Mesodermal cell (in vitro differentiated cells): ENCODE data around the gene UBE2C.

Source experiments
- H3K27ac ChIP-seq: 2 replicates; pipeline ENCODE4 v1.7.0; 2013; ENCODE audit warnings: mild to moderate bottlenecking, low read depth, low read length, moderate library complexity; ENCODE audit not compliant: severe bottlenecking
- H3K36me3 ChIP-seq: 2 replicates; pipeline ENCODE4 v1.7.1; 2013; ENCODE audit warnings: mild to moderate bottlenecking, low read length, moderate library complexity; ENCODE audit not compliant: control insufficient read depth, insufficient read depth
- H3K4me1 ChIP-seq: one replicate; pipeline ENCODE4 v1.7.1; 2013; ENCODE audit warnings: mild to moderate bottlenecking, low read length; ENCODE audit not compliant: insufficient read depth, control insufficient read depth, poor library complexity, severe bottlenecking
- H3K4me3 ChIP-seq: 2 replicates; pipeline ENCODE4 v1.7.0; 2013; ENCODE audit warnings: low read length, control low read depth, mild to moderate bottlenecking; ENCODE audit not compliant: insufficient read depth, poor library complexity, severe bottlenecking; ENCODE audit errors: extremely low read depth
- H3K9me3 ChIP-seq: 2 replicates; pipeline ENCODE4 v1.7.1; 2013; ENCODE audit warnings: mild to moderate bottlenecking, low read length, moderate library complexity; ENCODE audit not compliant: control insufficient read depth
- WGBS, 2 experiments: methylation state at CpG; one replicate each; pipeline ENCODE4 v1.1.5; 2013; ENCODE audit warnings: missing lambda C conversion rate in 2 of 2; ENCODE audit not compliant: insufficient coverage in 2 of 2; 5-methylcytosine and 5-hydroxymethylcytosine counted together

UBE2C gene

DNA sequence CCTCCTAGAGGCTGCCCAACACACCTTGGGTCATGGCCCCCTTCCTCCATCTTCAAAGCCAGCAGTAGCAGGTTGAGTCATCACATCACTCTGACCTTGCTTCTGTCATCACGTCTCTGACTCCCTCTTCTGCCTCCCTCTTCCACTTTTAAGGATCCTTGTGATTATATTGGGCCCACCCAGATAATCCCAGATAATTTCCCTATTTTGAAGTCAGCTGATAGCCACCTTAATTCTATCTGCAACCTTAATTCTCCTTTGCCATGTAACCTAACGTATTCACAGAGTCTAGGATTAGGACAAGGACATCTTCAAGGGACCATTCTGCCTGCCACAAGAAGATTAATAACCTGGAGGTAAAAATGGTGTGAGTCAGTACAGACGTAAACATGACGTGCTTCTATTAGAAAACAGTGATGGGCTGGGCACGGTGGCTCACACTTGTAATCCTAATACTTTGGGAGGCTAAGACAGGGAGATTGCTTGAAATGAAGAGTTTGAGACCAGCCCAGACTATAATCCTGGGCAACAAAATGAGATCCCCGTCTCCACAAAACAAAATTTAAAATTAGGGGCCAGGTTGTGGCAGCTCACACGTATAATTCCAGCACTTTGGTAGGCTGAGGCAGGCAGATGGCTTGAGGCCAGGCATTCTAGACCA, 48.2 kb downstream of the UBE2C start:
- Histone ChIP-seq H3K27ac (no peak overlapping the region), H3K4me3 (no peak overlapping the region), H3K4me1 (peaks cover 9% of the 10 kb centered on the region), H3K9me3 (no peaks in the 10 kb centered on the region), H3K36me3 (no peaks in the 10 kb centered on the region)
- 89 to 98% methylated on average over 5 to 6 of the region's 7 CpGs for WGBS, 2 experiments

DNA sequence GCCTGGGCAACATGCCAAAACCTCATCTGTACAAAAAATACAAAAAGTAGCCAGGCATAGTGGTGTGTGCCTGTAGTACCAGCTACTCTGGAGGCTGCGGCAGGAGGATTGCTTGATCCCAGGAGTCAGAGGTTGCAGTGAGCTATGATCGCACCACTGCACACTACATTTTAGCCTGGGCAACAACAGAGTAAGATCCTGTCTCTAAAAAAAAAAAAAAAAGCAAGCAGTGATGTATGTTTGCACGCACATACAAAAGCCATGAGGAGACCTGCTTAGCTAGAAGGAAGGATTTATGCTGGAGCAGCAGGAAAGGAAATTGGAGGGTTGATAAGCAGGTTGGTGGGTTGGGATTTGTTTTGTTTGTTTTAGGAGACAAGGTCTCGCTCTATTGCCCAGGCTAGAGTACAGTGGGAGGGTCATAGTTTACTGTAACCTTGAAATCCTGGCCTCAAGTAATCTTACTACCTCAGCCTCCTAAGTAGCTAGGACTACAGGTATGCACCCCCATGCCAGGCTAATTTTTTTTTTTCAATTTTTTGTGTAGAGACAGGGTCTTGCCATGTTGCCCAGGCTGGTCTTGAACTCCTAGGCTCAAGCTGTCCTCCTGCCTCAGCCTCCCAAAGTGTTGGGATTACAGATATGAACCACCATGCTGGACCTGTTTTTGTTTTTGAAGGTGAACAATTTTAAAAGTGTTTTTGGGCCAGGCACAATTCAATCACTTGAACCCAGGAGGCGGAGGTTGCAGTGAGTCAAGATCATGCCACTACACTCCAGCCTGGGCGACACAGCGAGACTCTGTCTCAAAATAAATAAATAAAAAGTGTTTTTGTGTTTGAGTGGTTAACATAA, 49.0 kb downstream of the UBE2C start:
- no peaks in the 10 kb centered on the region for H3K9me3 ChIP-seq
- no peaks in the 10 kb centered on the region for H3K36me3 ChIP-seq
- no peak overlapping the region for H3K4me3 ChIP-seq
- H3K27ac ChIP-seq: no peak overlapping the region
- WGBS, 2 experiments: 88 to 100% methylated on average over 2 of the region's 7 CpGs
- peaks cover 3% of the 10 kb centered on the region for H3K4me1 ChIP-seq

- 93% methylated on average over 4 to 6 of the region's 7 CpGs for WGBS, 2 experiments
- H3K27ac ChIP-seq: no peak overlapping the region
- no peaks in the 10 kb centered on the region for H3K4me1 ChIP-seq
- H3K9me3 ChIP-seq: no peaks in the 10 kb centered on the region
- no peaks in the 10 kb centered on the region for H3K36me3 ChIP-seq
- H3K4me3 ChIP-seq: no peak overlapping the region
Observed at GRCh38 chr20:45863543-45864470, 51.4 kb downstream of the UBE2C start.

- Histone ChIP-seq H3K27ac (no peak overlapping the region), H3K4me1 (no peaks in the 10 kb centered on the region), H3K9me3 (no peaks in the 10 kb centered on the region), H3K4me3 (no peak overlapping the region), H3K36me3 (no peaks in the 10 kb centered on the region)
- WGBS, 2 experiments: 90 to 100% methylated on average over 1 to 5 of the region's 5 CpGs
Observed at GRCh38 chr20:45866454-45866853, 54.0 kb downstream of the UBE2C start.
